ACC112 (cell line): Measurements from ENCODE around the gene CDKL4.
"Not testable (repeated sequence)": the region's sequence is repeated elsewhere in the genome, so short reads cannot be mapped to it uniquely, and the experiment has no call there.

Experiments
- H2AFZ ChIP-seq: fragments of 200-600 bp; sonication (generic); one replicate; pipeline ENCODE4 v1.6.0; 2017; ENCODE audit warnings: antibody characterized with exemption, low read length; ENCODE audit not compliant: unreplicated experiment
- H3K27ac ChIP-seq: fragments of 200-600 bp; sonication (generic); 2 replicates; pipeline ENCODE4 v1.5.1; 2014; ENCODE audit warnings: low read depth, mild to moderate bottlenecking, antibody characterized with exemption, low read length, moderate library complexity
- H3K27me3 ChIP-seq: fragments of 200-600 bp; sonication (generic); 2 replicates; pipeline ENCODE4 v1.6.1; 2014; ENCODE audit warnings: mild to moderate bottlenecking, antibody characterized with exemption, low read length, moderate library complexity, mixed read lengths; ENCODE audit not compliant: insufficient read depth
- H3K36me3 ChIP-seq: fragments of 200-600 bp; sonication (generic); 2 replicates; pipeline ENCODE4 v1.6.1; 2016; ENCODE audit warnings: mild to moderate bottlenecking, antibody characterized with exemption, low read length, moderate library complexity, mixed read lengths; ENCODE audit not compliant: insufficient read depth
- H3K4me1 ChIP-seq: fragments of 200-600 bp; sonication (generic); one replicate; pipeline ENCODE4 v1.6.1; 2016; ENCODE audit warnings: low read length, mixed read lengths; ENCODE audit not compliant: insufficient read depth, unreplicated experiment, control insufficient read depth
- H3K4me3 ChIP-seq: fragments of 200-600 bp; sonication (generic); 2 replicates; pipeline ENCODE4 v1.5.1; 2014; ENCODE audit warnings: mild to moderate bottlenecking, low read depth, low read length
- H3K79me2 ChIP-seq: fragments of 200-600 bp; sonication (generic); one replicate; pipeline ENCODE4 v1.6.0; 2016; ENCODE audit warnings: low read length; ENCODE audit not compliant: control insufficient read depth, unreplicated experiment, insufficient read depth

Gene CDKL4

GRCh38 chr2:39179974-39180960, 63.5 kb downstream of the CDKL4 start:
- Histone ChIP-seq H3K4me3 (no peak overlapping the region), H3K36me3 (no peaks in the 10 kb centered on the region), H3K4me1 (no peaks in the 10 kb centered on the region), H3K27me3 (no peaks in the 10 kb centered on the region), H2AFZ (no peak overlapping the region), H3K27ac (no peak overlapping the region), H3K79me2 (no peaks in the 10 kb centered on the region)

GRCh38 chr2:39178756-39179155, 65.0 kb downstream of the CDKL4 start:
- no peaks in the 10 kb centered on the region for H3K36me3 ChIP-seq
- H3K4me1 ChIP-seq: no peaks in the 10 kb centered on the region
- H3K4me3 ChIP-seq: no peak overlapping the region
- H2AFZ ChIP-seq: no peak overlapping the region
- no peaks in the 10 kb centered on the region for H3K79me2 ChIP-seq
- no peak overlapping the region for H3K27ac ChIP-seq
- no peaks in the 10 kb centered on the region for H3K27me3 ChIP-seq

GRCh38 chr2:39176997-39177396, 66.8 kb downstream of the CDKL4 start:
- H3K27ac ChIP-seq: no peak overlapping the region
- no peaks in the 10 kb centered on the region for H3K36me3 ChIP-seq
- no peaks in the 10 kb centered on the region for H3K27me3 ChIP-seq
- H2AFZ ChIP-seq: no peak overlapping the region
- H3K4me3 ChIP-seq: no peak overlapping the region
- H3K4me1 ChIP-seq: no peaks in the 10 kb centered on the region
- no peaks in the 10 kb centered on the region for H3K79me2 ChIP-seq

- H3K27ac ChIP-seq: no peak overlapping the region
- no peaks in the 10 kb centered on the region for H3K79me2 ChIP-seq
- no peaks in the 10 kb centered on the region for H3K36me3 ChIP-seq
- H3K4me1 ChIP-seq: no peaks in the 10 kb centered on the region
- H3K27me3 ChIP-seq: no peaks in the 10 kb centered on the region
- H2AFZ ChIP-seq: no peak overlapping the region
- no peak overlapping the region for H3K4me3 ChIP-seq
These were observed 68.6 kb downstream of the CDKL4 start for GRCh38 chr2:39175026-39175812.

- Histone ChIP-seq H3K36me3 (no peaks in the 10 kb centered on the region), H2AFZ (no peak overlapping the region), H3K4me1 (no peaks in the 10 kb centered on the region), H3K79me2 (no peaks in the 10 kb centered on the region), H3K27ac (no peak overlapping the region), H3K4me3 (no peak overlapping the region), H3K27me3 (no peaks in the 10 kb centered on the region)
These were observed 69.7 kb downstream of the CDKL4 start for GRCh38 chr2:39174022-39174421.

GRCh38 chr2:39172047-39172706, 71.6 kb downstream of the CDKL4 start:
- not testable (repeated sequence) for H2AFZ ChIP-seq, H3K27me3 ChIP-seq, H3K4me1 ChIP-seq, H3K79me2 ChIP-seq, H3K27ac ChIP-seq, H3K4me3 ChIP-seq, H3K36me3 ChIP-seq

- H3K36me3 ChIP-seq: no peaks in the 10 kb centered on the region
- no peaks in the 10 kb centered on the region for H3K79me2 ChIP-seq
- H3K4me1 ChIP-seq: no peaks in the 10 kb centered on the region
- H3K27ac ChIP-seq: no peak overlapping the region
- no peak overlapping the region for H3K4me3 ChIP-seq
- H3K27me3 ChIP-seq: no peaks in the 10 kb centered on the region
- no peak overlapping the region for H2AFZ ChIP-seq
These were observed 72.1 kb downstream of the CDKL4 start for GRCh38 chr2:39171621-39172020.

- Histone ChIP-seq H3K27ac (no peak overlapping the region), H3K4me1 (no peaks in the 10 kb centered on the region), H3K4me3 (no peak overlapping the region), H2AFZ (no peak overlapping the region), H3K36me3 (no peaks in the 10 kb centered on the region), H3K27me3 (no peaks in the 10 kb centered on the region), H3K79me2 (no peaks in the 10 kb centered on the region)
These were observed 79.7 kb downstream of the CDKL4 start for GRCh38 chr2:39164089-39164488.

GRCh38 chr2:39160982-39161381, 82.8 kb downstream of the CDKL4 start:
- Histone ChIP-seq H3K4me3 (no peak overlapping the region), H2AFZ (no peak overlapping the region), H3K4me1 (peaks cover 4% of the 10 kb centered on the region), H3K27ac (no peak overlapping the region), H3K79me2 (no peaks in the 10 kb centered on the region), H3K27me3 (no peaks in the 10 kb centered on the region), H3K36me3 (no peaks in the 10 kb centered on the region)

- no peak overlapping the region for H2AFZ ChIP-seq
- no peaks in the 10 kb centered on the region for H3K79me2 ChIP-seq
- H3K4me3 ChIP-seq: no peak overlapping the region
- no peaks in the 10 kb centered on the region for H3K36me3 ChIP-seq
- no peak overlapping the region for H3K27ac ChIP-seq
- peaks cover 4% of the 10 kb centered on the region for H3K4me1 ChIP-seq
- H3K27me3 ChIP-seq: no peaks in the 10 kb centered on the region
These were observed 84.5 kb downstream of the CDKL4 start for GRCh38 chr2:39159283-39159682.
